NK-92 treated with Interleukin-12 subunit alpha and Interleukin-12 subunit beta, amount 100 ng/mL, for 24 hours (cell line): ENCODE data around the gene TEAD1.
"Not testable (repeated sequence)": the region's sequence is repeated elsewhere in the genome, so short reads cannot be mapped to it uniquely, and the experiment has no call there.

Source experiments
- DNase-seq: peaks from one replicate; lab custom pipeline; 2025; lab: John Stamatoyannopoulos, UW

TEAD1 gene

DNA sequence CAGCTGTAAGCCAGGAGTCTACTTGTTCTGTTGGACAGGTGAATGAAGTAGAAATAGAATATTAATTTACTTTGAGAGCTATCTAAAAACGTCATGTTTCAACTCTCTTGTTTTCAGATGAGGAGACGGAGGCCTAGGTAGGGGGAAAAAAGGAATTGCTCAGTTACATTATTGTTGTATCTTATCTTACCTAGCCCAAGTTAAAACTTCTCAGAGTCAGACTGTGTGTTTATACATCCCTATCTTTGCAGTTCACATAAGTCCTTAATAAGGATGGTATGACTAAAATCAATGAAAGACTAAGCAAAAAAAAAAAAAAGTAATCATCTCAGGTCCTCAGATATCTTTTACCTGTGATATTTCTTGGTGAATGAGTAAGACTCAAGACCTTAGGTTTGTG, 62.8 kb downstream of the TEAD1 start:
- no peak for DNase-seq

DNA sequence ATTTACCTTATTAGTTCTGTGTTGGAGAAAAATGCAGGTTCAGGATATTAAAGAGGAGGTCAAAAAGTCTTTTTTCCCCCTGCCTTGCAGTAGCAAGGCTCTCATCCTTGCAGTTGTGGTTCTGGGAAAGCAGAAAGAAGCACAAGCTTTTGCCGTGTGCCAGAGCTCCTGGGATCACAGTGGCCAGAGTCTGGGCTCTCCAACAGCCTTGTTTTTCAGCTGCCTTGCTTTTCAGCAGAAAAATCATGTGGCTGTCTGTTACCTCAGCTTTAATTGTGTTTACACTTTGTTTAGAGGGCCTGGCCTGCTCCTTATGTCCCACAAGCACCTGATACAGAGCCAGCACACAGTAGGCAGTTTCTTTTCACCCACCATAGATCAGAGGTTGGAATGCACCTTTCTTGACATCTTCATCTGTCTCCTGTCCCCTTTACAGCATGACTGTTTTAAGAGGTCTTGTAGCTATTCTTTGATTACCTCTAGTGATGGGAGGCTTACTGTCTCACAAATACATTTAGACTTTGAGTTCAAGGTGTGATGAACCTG, 67.5 kb downstream of the TEAD1 start:
- no peak for DNase-seq

DNA sequence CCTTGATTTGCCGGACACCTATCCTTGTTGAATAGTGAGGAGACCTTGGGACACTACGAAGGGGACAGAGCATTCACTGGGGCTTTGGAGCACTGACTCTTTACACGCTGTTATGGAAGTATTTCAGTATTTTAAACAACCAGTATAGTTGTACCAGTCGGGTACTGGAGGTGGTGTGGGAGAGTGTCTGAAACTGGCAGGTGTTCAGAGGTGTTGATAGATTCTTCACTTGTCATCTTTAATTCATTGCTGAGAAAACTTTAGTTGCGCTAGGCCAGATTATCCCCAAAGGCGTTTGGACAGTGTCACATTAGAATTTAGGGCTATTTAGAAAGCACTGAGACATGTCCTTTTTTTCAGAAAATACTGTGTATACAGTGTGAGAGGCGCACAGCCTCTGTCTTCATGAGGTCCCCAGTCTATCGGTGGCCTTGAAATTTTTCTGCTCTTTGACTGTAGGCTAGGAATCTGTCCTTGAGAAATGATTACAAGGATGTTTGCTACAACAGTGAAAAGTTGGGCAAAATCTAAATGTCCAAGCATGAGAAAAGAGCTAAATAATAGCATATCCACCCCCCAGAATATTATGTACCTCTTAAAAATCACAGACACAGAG, 69.7 kb downstream of the TEAD1 start:
- DNase-seq, result no peak

DNA sequence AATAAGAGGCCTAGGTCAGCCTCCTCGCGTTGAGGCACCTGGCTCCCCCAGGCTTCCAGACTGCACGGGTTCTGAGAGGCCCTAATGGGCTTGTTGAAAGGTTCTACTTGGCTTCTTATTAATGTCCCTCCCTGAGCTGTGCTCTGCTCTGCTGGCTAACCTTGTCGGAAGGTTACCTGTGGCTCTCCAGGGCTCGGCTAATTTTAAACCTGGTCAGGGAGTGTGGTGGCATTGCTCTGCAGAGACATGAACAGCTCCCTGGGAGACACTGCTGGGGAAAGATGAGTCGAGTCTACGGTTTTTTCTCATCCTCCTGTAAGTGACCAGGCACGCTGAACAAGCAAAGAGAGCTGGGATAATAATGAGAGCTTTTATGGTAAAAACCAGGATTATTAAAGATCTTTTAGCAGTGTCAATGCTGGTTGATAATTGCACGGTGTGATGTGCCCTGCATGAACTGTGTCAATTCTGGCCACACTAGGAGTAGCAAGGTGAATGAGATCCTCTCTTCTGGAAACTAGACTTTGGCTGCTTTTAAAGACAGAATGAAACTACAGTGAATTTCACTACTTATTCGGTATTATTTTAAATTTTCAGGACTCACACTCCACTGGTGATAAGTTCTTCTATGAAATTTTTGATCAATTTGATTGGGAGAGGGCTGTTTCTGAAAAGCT, 70.7 kb downstream of the TEAD1 start:
- no peak for DNase-seq

DNA sequence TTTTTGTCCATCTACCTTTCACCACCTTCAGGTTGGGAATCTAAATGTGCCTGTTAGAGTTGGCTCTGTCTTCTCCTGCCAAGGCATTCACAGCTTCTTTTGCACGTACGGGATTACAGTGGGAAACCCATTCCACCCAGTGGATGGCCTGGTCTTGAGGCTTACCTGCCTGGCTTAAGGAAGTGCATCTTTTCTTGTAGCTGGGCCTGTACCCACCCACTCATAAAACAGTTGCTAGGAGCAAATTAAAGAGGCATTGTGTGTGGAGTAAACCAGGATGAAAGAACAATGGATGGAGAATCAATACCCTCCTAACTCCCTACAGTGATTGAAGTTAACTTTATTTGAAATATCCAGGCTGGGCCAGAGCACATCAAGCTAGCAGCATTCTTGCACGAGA, 71.6 kb downstream of the TEAD1 start:
- no peak for DNase-seq

DNA sequence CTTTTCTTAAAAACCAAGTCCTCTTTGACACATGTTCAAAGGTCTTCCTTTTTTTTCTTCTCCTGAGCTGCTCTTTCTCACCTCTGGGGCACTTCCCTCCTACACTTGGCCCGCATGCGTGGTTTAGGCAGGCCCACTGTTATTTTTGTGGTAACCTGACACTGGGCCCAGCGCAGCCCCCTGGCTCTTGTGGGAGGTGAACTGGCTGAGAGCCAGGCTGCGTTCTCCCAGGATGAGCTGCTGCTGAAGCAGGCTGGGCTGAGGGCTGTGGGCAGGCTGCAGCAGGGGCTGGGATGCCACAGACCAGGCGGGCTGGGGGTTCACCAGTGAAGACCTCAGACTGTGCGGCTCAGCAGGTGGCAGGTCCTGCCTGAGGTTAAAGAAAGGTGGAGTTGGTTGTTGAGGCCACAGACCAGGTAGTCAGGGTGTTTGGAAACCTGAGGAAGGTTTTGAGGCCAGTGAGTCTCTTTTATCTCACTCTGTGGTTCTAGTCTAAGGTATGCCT, 72.4 kb downstream of the TEAD1 start:
- no peak for DNase-seq

DNA sequence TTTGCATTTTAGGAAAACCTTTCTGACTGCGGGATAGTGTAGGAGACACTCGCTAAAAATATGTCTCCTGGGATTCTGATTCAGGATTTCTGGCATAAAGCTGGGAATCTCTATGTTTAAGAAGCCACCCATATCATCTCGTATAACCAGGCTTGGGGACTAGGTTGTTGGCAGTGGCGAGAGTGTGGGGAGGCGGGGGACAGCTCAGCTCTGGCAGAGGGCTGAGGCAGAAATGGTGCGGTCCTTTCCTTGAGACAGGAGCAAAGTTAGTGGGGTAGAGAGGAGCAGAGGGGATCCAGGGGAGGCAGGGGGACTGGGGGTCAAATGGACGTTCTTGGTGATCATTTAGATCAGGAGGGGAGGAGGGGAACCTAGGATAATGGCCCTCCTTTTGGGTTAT, 74.3 kb downstream of the TEAD1 start:
- no peak for DNase-seq

DNA sequence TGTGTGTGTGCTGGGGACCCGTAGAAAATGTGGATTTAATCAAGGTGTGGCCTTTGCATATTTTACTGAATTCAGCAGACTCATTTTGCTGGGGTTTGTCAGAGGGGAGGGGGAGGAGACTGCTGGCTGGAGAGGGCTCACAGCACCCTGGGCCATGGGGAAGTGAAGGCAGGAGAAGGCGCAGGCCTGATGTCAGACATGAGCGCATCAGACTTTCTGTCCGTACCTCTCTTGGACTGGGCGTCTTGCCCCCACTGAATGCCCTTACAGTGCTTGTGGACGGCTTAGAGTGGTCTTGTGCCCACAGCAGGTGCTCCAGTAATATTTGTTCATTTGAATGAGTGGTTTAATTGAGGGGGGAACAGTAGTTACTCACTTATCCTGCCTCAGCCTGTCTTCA, 75.2 kb downstream of the TEAD1 start:
- DNase-seq, result no peak

DNA sequence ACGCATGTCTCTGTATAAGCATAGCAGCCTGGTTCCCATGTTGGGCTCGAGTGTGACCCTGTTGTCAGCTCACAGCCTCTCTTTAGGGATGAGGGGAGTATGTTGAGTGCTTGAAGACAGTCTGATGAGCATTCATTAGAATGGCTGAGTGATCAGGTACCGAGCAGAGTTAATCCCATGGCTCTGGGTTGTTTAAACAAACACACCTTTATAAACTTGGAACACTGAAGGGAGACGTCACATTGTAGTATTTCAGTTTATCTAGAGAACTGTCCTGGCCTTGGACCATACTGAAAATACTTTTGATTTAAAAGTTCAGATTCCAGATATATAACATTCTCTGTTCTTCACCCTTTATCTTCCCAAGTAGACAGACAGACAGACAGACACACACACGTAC, 76.0 kb downstream of the TEAD1 start:
- DNase-seq, result no peak

DNA sequence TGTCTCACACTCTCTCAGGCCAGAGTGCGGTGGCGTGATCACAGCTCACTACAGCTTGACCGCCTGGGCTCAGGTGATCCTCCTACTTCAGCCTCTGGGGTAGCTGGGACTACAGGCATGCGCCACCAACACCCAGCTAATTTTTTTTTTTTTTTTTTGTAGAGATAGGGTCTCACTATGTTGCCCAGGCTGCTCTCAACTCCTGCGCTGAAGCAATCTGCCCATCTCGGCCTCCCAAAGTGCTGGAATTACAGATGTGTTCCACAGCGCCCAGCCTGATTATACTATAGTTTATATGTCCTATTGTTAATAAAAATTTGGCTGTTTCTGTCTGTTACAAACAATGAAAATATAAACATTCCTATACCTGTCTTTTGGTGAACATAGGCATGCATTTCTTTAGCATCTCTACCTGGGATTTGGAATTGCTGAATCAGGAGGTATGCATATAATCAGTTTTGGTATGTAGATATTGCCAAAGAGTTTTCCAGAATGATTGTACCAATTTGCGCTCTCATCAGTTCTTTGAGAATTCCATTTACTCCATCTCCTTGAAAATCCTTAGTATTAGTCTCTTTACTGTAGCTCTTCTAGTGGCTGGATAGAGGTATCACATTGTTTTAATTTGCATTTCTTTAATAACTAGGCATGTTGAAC, 78.8 kb downstream of the TEAD1 start:
- DNase-seq, result no peak

DNA sequence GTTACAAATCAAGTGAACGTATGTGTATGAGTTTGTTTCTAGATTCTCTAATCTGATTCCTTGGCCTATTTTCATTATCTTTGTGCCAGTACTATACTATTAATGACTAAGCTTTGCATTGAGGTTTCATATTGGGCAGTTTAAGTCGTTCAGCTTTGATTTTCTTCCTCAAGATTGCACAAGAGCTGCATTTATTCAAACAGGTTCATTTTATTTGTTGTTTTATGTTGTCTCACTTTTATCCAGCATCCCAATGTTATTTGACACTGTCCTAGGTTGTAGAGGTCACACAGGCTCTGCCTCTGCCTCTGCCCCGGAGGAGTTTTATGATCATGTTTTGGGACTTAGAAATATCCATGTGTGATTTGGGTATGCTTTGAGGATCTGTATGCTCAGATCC, 79.8 kb downstream of the TEAD1 start:
- no peak for DNase-seq

DNA sequence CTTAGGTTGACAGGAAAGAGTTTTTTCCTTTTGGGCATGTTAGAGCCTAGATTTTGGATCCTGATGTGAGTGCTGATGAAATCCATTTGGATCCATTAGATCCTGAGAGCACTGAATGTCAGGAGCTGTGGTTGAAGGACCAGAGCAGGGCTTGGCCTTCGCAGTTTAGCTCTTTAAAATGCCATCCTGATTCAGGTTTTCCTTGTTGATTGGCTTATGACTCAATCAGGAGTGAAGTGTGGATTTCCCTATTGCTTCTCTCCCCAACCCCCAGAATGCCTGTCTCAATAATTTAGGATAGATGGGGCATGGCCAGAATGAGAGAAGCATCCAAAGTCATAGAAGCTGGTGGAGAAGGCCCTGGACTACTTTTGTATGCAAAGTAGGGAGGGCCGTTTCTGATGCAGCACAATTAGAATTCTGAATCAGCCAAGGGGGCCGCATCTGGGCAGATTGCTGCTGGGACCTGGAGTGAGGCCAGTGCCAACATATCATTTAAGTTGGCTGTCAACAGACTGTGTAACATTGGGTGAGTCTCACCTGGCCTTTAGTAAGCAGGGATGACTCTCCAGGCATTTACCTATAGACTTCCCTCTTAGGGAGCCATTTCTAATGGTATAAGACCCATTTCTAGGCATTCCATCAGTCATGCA, 80.5 kb downstream of the TEAD1 start:
- no peak for DNase-seq

DNA sequence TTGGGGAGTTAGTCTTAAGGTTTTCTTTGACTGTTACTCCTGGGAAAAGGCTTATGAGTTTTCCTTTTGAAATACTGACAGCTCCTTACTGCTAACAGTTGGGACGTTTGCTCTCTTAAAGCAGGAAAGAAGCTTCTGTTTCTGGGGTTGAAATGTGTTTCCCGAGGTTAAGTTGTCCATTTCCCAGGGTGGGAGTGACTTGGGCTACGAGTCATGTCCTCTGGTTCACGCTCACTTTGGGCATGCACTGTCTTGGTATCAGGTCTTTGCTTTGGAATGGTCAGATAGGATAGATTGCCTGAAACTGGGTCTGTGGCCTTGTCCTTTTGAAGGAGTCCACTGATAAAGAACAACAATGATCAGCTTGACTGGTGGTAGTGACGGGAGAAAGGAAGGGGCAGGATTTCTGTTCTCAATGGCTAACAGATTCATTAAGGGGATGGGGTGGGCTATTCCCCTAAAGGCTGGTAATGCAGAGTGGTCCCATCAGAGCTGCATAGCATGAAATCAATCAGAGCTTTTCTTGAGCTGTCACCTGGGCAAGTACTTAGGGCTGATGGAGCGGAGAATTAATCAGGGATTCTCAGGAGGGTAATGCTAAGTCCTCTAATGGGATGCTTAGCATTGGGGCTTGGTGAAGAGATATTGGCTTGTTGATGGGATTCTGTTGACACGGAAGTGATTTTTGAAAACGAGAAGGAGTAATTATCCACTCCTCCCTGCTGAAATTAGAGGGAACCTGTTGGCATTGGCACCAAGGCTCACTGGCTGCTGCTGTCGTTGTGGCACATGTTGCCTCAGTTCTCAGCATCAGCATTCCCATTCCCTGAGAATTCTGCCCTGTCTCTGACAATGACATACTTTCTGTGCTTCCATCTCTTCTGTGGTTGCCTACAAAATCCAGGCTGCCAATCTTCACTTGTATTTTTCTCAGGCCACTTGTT, 81.6 kb downstream of the TEAD1 start:
- no peak for DNase-seq

DNA sequence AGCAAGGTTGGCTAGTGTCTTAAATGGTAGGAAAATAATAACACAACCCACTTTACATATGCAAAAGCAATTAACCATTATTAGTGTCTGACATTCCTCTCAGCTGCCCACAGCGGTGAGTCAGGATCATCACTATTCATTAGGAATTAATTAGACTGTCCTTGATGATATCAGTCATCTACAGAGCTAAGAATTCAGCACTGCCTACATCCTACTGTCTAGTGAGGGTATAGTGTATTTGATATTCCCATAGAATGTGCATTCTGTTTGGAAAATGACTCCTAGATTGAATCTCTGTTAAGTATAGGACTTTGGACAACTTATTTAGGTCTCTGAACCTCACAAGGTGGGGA, 82.2 kb downstream of the TEAD1 start:
- DNase-seq, result no peak

DNA sequence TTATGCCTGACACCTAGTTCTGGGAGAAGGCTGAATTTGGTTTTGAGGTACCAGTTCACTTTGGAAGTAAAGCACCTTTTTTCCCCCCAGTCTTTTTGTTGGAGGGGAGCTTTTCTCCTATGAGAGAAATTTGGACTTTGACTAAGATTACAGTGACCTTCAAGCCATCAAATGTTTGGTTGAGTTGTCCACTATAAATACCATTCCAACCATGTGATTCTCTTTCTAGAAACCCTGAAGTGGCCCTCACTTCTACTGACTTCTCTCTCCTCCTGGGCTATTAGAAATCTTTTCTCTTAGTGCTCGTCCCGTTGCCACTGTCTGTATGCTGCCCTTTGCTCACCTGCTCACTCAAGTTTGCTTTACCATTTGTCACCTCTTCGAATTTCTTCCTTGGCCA, 82.6 kb downstream of the TEAD1 start:
- no peak for DNase-seq

DNA sequence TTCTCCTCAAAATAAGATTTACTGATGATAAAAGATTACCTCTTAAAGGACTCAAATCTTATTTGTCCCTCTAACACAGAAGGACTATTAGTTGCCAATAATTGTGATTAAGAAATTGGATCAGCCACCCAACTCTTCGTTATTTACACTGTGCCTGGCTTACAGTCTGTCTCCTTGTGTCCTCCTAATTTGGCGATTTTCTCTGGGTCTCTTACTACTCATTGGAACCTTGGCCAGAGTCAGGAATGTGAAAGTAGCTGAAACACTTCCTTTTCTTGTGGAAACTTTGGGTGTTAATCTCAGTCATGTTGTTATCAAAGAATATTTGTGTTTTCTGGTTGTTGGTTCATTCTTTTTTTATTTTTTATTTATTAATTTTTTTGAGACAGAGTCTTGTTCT, 83.2 kb downstream of the TEAD1 start:
- no peak for DNase-seq

DNA sequence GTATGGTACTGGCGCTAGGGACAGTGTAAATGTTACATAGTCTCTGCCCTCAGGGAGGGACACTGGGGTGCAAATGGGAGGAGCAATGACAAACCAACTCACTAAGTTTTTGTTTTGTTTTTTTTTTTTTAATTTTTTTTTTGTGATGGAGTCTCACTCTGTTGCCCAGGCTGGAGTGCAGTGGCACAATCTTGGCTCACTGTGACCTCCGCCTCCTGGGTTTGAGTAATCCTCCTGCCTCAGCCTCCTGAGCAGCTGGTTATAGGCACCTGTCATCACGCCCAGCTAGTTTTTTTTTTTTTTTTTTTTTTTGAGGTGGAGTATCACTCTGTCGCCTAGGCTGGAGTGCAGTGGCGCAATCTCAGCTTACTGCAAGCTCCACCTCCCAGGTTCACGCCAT, 83.9 kb downstream of the TEAD1 start:
- not testable (repeated sequence) for DNase-seq

DNA sequence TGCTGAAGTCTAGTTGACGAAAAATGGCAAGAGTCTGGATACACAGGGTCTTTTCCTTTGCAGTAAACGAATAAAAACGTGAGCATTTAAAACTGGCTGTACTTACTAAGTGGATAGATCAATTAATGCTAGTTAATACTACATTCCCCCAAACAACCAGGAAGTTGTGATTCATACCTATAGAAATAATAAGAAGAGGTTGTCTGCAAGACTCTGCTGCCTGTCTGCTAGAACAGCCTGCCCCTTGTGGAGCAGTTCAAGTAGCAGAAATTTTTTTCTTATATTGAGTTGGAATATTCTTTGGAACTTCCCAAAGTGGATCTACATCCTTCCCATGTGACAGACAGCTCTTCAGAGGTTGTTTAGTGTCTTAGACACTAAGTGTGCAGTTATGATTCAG, 86.8 kb downstream of the TEAD1 start:
- no peak for DNase-seq

DNA sequence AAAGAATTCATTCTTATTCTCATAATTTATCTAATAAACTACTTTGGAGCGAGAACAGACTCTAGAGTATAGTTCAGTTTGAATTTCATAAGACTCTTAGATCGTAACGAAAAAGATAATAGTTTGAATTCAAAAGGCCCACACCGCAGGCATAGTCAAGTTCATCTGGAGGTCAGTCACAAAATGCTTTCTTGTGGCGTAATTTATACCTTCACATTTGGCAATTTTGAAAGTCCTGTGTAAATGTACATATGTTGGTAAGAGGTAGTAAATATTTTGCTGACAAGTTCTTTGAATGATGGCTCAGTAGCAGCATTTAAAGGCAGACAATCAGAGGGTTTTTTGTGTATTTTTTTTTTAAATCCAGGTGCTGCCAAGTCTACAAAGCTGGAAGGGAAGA, 88.1 kb downstream of the TEAD1 start:
- DNase-seq, result no peak

DNA sequence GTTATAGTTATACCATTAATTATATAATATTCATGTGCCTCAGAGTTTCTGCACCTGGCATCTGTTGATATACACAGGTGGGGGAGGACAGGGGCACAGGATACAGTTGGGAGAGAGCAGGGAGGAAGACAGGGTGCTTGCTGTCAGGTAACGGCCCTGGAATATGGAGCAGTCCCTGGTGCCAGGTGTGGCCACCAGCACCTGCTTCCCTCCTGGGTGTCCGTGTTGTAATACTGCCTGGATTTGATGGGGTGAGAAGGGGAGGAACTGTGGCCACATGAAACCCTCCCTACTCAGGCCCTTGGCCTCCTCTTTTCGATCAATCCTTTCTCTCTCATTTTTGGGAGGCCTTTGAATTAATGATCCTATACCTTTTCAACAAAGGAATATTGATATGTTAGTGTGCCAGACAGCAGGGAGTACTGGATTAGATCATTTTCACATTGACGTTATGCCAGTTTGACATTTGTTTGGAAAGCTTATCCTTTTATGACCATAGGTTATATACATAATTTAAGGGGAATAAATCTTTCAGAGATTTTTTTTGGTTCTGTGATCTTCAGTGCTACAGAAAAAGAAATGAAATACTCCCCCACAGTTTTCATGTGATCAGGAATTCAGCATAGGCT, 88.6 kb downstream of the TEAD1 start:
- DNase-seq, result no peak
